ENCODE data around the gene KRTAP4-7.
"Not testable (repeated sequence)": the region's sequence is repeated elsewhere in the genome, so short reads cannot be mapped to it uniquely, and the experiment has no call there.

Gene KRTAP4-7

GRCh38 chr17:41084100-41084856 lies at the start of gene KRTAP4-7:
KRTAP4-7 (plus strand) TSS chr17:41084150; CDS start chr17:41084207, 57 bp downstream.
- H3K4me1 Mint-ChIP-seq; H3K36me3 Mint-ChIP-seq; H3K4me3 Mint-ChIP-seq; DNase-seq (ENCODE audit: low spot score in 2 of 2); ATAC-seq; H3K9me3 Mint-ChIP-seq; H3K27ac Mint-ChIP-seq: not testable (repeated sequence)

- H3K36me3 Mint-ChIP-seq; ATAC-seq; H3K4me3 Mint-ChIP-seq; H3K27ac Mint-ChIP-seq; H3K9me3 Mint-ChIP-seq; DNase-seq (ENCODE audit: low spot score in 2 of 2); H3K4me1 Mint-ChIP-seq: not testable (repeated sequence)
These were observed 49.5 kb upstream of the KRTAP4-7 start, which contains the start of gene KRTAP1-3 for GRCh38 chr17:41034346-41034935. KRTAP1-3 (minus strand) TSS chr17:41034874; CDS start chr17:41034821, 53 bp downstream.

GRCh38 chr17:41037853-41038350 lies 46.0 kb upstream of the KRTAP4-7 start:
- no peak overlapping the region for H3K27ac Mint-ChIP-seq
- H3K36me3 Mint-ChIP-seq = no peaks in the 10 kb centered on the region
- no peaks in the 10 kb centered on the region for H3K4me1 Mint-ChIP-seq
- H3K4me3 Mint-ChIP-seq = no peak overlapping the region
- ATAC-seq (no peak), DNase-seq (ENCODE audit: low spot score in 2 of 2) (no peak)
- H3K9me3 Mint-ChIP-seq = peaks cover 3% of the 10 kb centered on the region

- not testable (repeated sequence) for H3K4me1 Mint-ChIP-seq; H3K36me3 Mint-ChIP-seq; ATAC-seq; DNase-seq (ENCODE audit: low spot score in 2 of 2); H3K27ac Mint-ChIP-seq; H3K4me3 Mint-ChIP-seq; H3K9me3 Mint-ChIP-seq
These were observed 43.0 kb upstream of the KRTAP4-7 start, which contains the start of gene KRTAP1-1 for GRCh38 chr17:41040783-41041571. KRTAP1-1 (minus strand) TSS chr17:41041450; CDS start chr17:41041397, 53 bp downstream.

- Mint-ChIP-seq H3K27ac (no peak overlapping the region), H3K4me1 (no peaks in the 10 kb centered on the region), H3K9me3 (peaks cover 7% of the 10 kb centered on the region), H3K4me3 (no peak overlapping the region), H3K36me3 (no peaks in the 10 kb centered on the region)
- ATAC-seq (no peak), DNase-seq (ENCODE audit: low spot score in 2 of 2) (no peak)
These were observed 41.0 kb upstream of the KRTAP4-7 start for GRCh38 chr17:41042953-41043352.

GRCh38 chr17:41046735-41047465 lies 37.0 kb upstream of the KRTAP4-7 start, which contains the start of gene KRTAP2-1:
KRTAP2-1 (minus strand) TSS chr17:41047316; CDS start chr17:41047267, 49 bp downstream.
- not testable (repeated sequence) for H3K27ac Mint-ChIP-seq; DNase-seq (ENCODE audit: low spot score in 2 of 2); H3K4me1 Mint-ChIP-seq; ATAC-seq; H3K9me3 Mint-ChIP-seq; H3K4me3 Mint-ChIP-seq; H3K36me3 Mint-ChIP-seq

- Mint-ChIP-seq H3K9me3 (peaks cover 2% of the 10 kb centered on the region), H3K27ac (no peak overlapping the region), H3K4me3 (no peak overlapping the region), H3K36me3 (no peaks in the 10 kb centered on the region), H3K4me1 (no peaks in the 10 kb centered on the region)
- ATAC-seq (no peak), DNase-seq (ENCODE audit: low spot score in 2 of 2) (no peak)
These were observed 35.5 kb upstream of the KRTAP4-7 start for GRCh38 chr17:41048441-41048840.

- no peaks in the 10 kb centered on the region for H3K36me3 Mint-ChIP-seq
- no peak overlapping the region for H3K27ac Mint-ChIP-seq
- H3K9me3 Mint-ChIP-seq = no peaks in the 10 kb centered on the region
- DNase-seq (ENCODE audit: low spot score in 2 of 2) = no peak
- no peaks in the 10 kb centered on the region for H3K4me1 Mint-ChIP-seq
- no peak overlapping the region for H3K4me3 Mint-ChIP-seq
- peak; percentile 60 for ATAC-seq
These were observed 34.8 kb upstream of the KRTAP4-7 start for GRCh38 chr17:41049110-41049509.

GRCh38 chr17:41052566-41052965 lies 31.4 kb upstream of the KRTAP4-7 start:
- ATAC-seq (no peak), DNase-seq (ENCODE audit: low spot score in 2 of 2) (no peak)
- Mint-ChIP-seq H3K36me3 (no peaks in the 10 kb centered on the region), H3K4me1 (no peaks in the 10 kb centered on the region), H3K9me3 (peaks cover under 1% of the 10 kb centered on the region), H3K27ac (no peak overlapping the region), H3K4me3 (no peak overlapping the region)

- H3K36me3 Mint-ChIP-seq = no peaks in the 10 kb centered on the region
- peaks cover 2% of the 10 kb centered on the region for H3K9me3 Mint-ChIP-seq
- H3K4me3 Mint-ChIP-seq = no peak overlapping the region
- no peak overlapping the region for H3K27ac Mint-ChIP-seq
- DNase-seq (ENCODE audit: low spot score in 2 of 2) (no peak), ATAC-seq (no peak)
- no peaks in the 10 kb centered on the region for H3K4me1 Mint-ChIP-seq
These were observed 29.9 kb upstream of the KRTAP4-7 start for GRCh38 chr17:41054025-41054424.

- H3K27ac Mint-ChIP-seq; H3K9me3 Mint-ChIP-seq; DNase-seq (ENCODE audit: low spot score in 2 of 2); H3K36me3 Mint-ChIP-seq; H3K4me1 Mint-ChIP-seq; H3K4me3 Mint-ChIP-seq; ATAC-seq: not testable (repeated sequence)
These were observed 29.4 kb upstream of the KRTAP4-7 start for GRCh38 chr17:41054556-41054955.

- not testable (repeated sequence) for ATAC-seq; H3K9me3 Mint-ChIP-seq; DNase-seq (ENCODE audit: low spot score in 2 of 2); H3K4me3 Mint-ChIP-seq; H3K4me1 Mint-ChIP-seq; H3K36me3 Mint-ChIP-seq; H3K27ac Mint-ChIP-seq
These were observed 28.8 kb upstream of the KRTAP4-7 start, which contains the start of gene KRTAP2-2 for GRCh38 chr17:41055130-41055529. KRTAP2-2 (minus strand) TSS chr17:41055230; CDS start chr17:41055211, 19 bp downstream.

- H3K9me3 Mint-ChIP-seq = peaks cover 2% of the 10 kb centered on the region
- no peak for ATAC-seq
- DNase-seq (ENCODE audit: low spot score in 2 of 2) = no peak
- peaks cover 5% of the 10 kb centered on the region for H3K4me1 Mint-ChIP-seq
- H3K27ac Mint-ChIP-seq = no peak overlapping the region
- H3K4me3 Mint-ChIP-seq = no peak overlapping the region
- no peaks in the 10 kb centered on the region for H3K36me3 Mint-ChIP-seq
These were observed 26.4 kb upstream of the KRTAP4-7 start for GRCh38 chr17:41057547-41057946.

- Mint-ChIP-seq H3K4me1 (peaks cover 5% of the 10 kb centered on the region), H3K36me3 (no peaks in the 10 kb centered on the region), H3K9me3 (peaks cover 2% of the 10 kb centered on the region), H3K4me3 (no peak overlapping the region), H3K27ac (no peak overlapping the region)
- no peak for DNase-seq (ENCODE audit: low spot score in 2 of 2)
- ATAC-seq = no peak
These were observed 25.2 kb upstream of the KRTAP4-7 start for GRCh38 chr17:41058741-41059140.

Measured in stimulated activated effector memory CD8-positive, alpha-beta T cell treated with anti-CD3 and anti-CD28 coated beads, Interleukin-12 subunit alpha, Interleukin-12 subunit beta, amount 100 ng/mL, for 72 hours (primary cell).